BJ (cell line): ENCODE measurements around the gene DNAH8. TPM values are rescaled to one million over a fixed set of nuclear protein-coding genes. Genes with fewer than 3 reads are reported as not detected.
"Not testable (repeated sequence)": the region's sequence is repeated elsewhere in the genome, so short reads cannot be mapped to it uniquely, and the experiment has no call there.

Experiments used
- CTCF ChIA-PET: fragments of 350-600 bp; formaldehyde crosslinking; extraction: SDS; loops from one replicate; lab custom pipeline; 2021; ENCODE audit warnings: antibody characterized with exemption, inconsistent platforms; lab: Yijun Ruan, JAX
- POLR2A ChIA-PET: fragments of 300-600 bp; sonication (Branson Sonifier 250); formaldehyde crosslinking; extraction: SDS; loops from one replicate; lab custom pipeline; 2021; ENCODE audit warnings: antibody characterized with exemption; lab: Charles Lee
- DNase-seq: peaks from one replicate; pipeline ENCODE4 v3.0.0-alpha.2; 2011; ENCODE audit warnings: low read depth
- H3K27me3 ChIP-seq: 2 replicates; pipeline ENCODE4 v1.6.0; 2011; ENCODE audit warnings: low read length; ENCODE audit not compliant: control insufficient read depth, insufficient read depth
- H3K36me3 ChIP-seq: 2 replicates; pipeline ENCODE4 v1.5.1; 2011; ENCODE audit warnings: low read length; ENCODE audit not compliant: control insufficient read depth, insufficient read depth
- H3K4me3 ChIP-seq: 2 replicates; pipeline ENCODE4 v1.5.1; 2011; ENCODE audit warnings: low read depth, mild to moderate bottlenecking, control low read depth, low read length
- polyA plus RNA-seq: library from polyadenylated mRNA; depleted of rRNA; stranded (reverse); fragments of >200 nt; gene quantifications from 2 replicates; pipeline ENCODE4 v1.2.3, GENCODE V29; 2011
- TF ChIP-seq, protein P1 (sequence below): IDR thresholded peaks from 2 replicates; pipeline ENCODE4 v1.5.1; 2011; ENCODE audit warnings: low read depth, mild to moderate bottlenecking, control low read depth, inconsistent platforms, low read length, moderate library complexity; ENCODE audit not compliant: insufficient read depth

DNAH8 gene
- polyA plus RNA-seq, 1 experiment: not detected

DNA sequence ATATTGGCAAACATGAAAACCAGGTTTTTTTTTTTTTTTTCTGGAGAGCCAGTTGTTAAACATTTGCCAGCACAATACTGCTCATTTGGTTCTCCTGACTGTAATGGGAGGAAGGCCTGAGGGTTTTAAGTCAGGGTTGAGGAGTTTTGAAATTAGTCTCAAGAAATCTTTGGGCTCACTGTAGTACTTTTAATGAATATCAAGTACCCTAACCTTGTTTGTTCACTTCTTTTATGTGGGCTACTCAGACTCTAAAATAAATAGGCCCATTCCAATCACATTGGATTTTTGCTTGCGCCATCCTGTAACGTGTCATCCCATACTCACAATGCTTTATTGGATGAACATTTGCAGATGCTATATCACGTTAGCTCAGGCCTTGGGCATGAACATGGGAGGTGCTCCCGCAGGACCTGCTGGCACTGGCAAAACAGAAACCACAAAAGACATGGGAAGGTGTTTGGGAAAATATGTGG lies 146.9 kb downstream of the DNAH8 start:
- no peak overlapping the region for H3K4me3 ChIP-seq
- CTCF ChIA-PET: interaction anchor here (1.3 kb wide), 1 partner anchor 10 kb away, joined by 4 read pairs; no protein-coding TSS in a partner anchor
- no peak for DNase-seq
- TF ChIP-seq, protein P1, sequence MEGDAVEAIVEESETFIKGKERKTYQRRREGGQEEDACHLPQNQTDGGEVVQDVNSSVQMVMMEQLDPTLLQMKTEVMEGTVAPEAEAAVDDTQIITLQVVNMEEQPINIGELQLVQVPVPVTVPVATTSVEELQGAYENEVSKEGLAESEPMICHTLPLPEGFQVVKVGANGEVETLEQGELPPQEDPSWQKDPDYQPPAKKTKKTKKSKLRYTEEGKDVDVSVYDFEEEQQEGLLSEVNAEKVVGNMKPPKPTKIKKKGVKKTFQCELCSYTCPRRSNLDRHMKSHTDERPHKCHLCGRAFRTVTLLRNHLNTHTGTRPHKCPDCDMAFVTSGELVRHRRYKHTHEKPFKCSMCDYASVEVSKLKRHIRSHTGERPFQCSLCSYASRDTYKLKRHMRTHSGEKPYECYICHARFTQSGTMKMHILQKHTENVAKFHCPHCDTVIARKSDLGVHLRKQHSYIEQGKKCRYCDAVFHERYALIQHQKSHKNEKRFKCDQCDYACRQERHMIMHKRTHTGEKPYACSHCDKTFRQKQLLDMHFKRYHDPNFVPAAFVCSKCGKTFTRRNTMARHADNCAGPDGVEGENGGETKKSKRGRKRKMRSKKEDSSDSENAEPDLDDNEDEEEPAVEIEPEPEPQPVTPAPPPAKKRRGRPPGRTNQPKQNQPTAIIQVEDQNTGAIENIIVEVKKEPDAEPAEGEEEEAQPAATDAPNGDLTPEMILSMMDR: no peak
- POLR2A ChIA-PET: no interaction called here
- no peaks in the 10 kb centered on the region for H3K27me3 ChIP-seq
- no peaks in the 10 kb centered on the region for H3K36me3 ChIP-seq

DNA sequence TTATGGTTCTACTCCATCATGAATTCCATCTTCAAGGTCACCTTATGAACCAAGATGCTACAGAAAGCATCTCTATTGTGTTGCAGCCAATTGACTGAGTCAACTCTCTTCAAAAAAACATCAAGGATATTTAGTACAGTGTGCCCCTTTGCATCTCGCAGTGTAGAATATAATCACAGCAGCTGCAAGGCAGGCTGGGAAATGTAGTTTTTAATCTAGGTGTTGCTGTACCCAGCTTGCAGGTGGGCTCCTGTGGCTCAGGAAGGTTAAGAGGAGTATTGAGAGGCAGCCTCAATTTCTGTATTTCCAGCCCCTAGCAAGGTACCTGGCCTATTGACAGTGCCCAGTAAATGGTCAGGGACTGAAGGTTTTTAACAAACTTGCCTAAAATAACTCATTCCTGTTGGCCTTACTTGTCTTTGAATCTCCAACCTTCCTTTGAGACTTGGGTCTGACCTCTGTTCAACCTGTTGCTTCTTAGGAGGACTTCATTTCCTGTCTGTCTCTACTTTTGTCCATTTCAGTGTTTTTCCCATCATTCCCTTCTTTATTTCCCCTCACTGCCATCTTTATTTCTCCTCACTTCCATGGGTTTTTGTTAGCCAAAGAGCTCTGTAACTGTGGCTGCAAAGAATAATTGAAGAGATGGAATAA lies 150.5 kb downstream of the DNAH8 start:
- TF ChIP-seq, protein P1: no peak
- ChIA-PET POLR2A (no interaction called here), CTCF (no interaction called here)
- no peaks in the 10 kb centered on the region for H3K36me3 ChIP-seq
- H3K27me3 ChIP-seq: no peaks in the 10 kb centered on the region
- no peak for DNase-seq
- H3K4me3 ChIP-seq: no peak overlapping the region

- CTCF ChIA-PET: no interaction called here
- H3K36me3 ChIP-seq: no peaks in the 10 kb centered on the region
Observed at GRCh38 chr6:38867726-38868125, 152.6 kb downstream of the DNAH8 start.

DNA sequence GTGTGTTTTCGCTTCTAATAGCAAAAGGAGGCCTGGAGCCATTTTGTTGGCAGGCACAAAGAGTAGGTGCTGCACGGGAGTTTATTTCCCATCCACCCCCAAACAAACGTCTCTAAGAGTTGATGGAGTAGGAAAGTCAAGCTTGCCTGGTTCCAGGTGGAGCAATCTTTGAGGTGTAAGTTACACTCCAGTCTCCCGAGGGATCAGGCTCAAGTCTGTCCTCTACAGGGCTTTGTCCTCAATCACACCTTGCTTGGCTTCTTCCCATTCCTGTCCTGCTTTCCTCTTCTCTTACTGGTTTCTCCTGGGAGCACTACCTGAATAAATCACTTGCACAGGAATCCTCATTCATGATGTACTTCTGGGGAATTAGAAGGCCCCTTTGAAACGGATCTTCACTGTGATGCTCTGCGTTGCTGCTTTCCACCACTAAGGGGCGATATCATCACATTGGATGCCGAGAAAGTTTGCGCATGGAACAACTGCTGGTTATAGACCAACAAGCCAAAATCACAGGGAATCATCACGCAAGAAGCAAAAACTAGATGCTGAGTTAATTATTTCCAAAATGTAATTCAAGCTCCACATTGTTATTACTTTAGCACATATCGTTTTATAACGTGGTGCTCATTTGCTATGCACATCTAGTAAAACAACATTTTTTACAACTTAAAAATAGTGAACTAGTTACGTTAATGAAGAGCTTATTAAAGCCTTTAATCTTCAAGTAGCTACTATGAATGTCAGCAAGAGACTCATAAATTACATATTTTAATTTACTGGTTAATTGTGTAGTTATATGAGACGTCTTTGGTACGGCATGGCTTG lies 156.8 kb downstream of the DNAH8 start:
- Histone ChIP-seq H3K36me3 (no peaks in the 10 kb centered on the region), H3K27me3 (no peaks in the 10 kb centered on the region; the same call in 1 of the 2 replicates), H3K4me3 (no peak overlapping the region)
- ChIA-PET CTCF (interaction anchor here (0.7 to 4.1 kb wide), 21 partner anchors 8 to 758 kb away, joined by 3 to 49 read pairs (median 4); no protein-coding TSS in a partner anchor), POLR2A (no interaction called here)
- peak; percentile 4 for DNase-seq
- TF ChIP-seq, protein P1: peak; percentile 95

More at GRCh38 chr6:38867726-38868125, 152.6 kb downstream of the DNAH8 start:
- H3K4me3 ChIP-seq: no peak overlapping the region
- POLR2A ChIA-PET: no interaction called here
- H3K27me3 ChIP-seq: no peaks in the 10 kb centered on the region
- TF ChIP-seq, protein P1: no peak
- no peak for DNase-seq

- Histone ChIP-seq H3K36me3 (no peaks in the 10 kb centered on the region), H3K4me3 (no peak overlapping the region), H3K27me3 (no peaks in the 10 kb centered on the region; the same call in 1 of the 2 replicates)
- CTCF ChIA-PET: interaction anchor here (0.6 to 4.1 kb wide), 13 partner anchors 10 to 654 kb away, joined by 3 to 49 read pairs (median 4); no protein-coding TSS in a partner anchor
- POLR2A ChIA-PET: no interaction called here
- no peak for DNase-seq
- TF ChIP-seq, protein P1: no peak
Observed at GRCh38 chr6:38873001-38873400, 157.9 kb downstream of the DNAH8 start.

- CTCF ChIA-PET: interaction anchor here (0.6 to 4.1 kb wide), 3 partner anchors 9 to 437 kb away, joined by 3 to 49 read pairs (median 41); no protein-coding TSS in a partner anchor
- POLR2A ChIA-PET, H3K36me3 ChIP-seq, DNase-seq, H3K4me3 ChIP-seq, H3K27me3 ChIP-seq: not testable (repeated sequence)
Observed at GRCh38 chr6:38873816-38874215, 158.7 kb downstream of the DNAH8 start.
